Skin of body (tissue), 2 donors: ENCODE results near the gene DOCK2. TPM values are rescaled to one million over a fixed set of nuclear protein-coding genes. Genes with fewer than 3 reads are reported as not detected.
"Not testable (repeated sequence)": the region's sequence is repeated elsewhere in the genome, so short reads cannot be mapped to it uniquely, and the experiment has no call there.

Experiments
- DNase-seq: peaks from one replicate; lab custom pipeline; 2025; lab: John Stamatoyannopoulos, UW
- total RNA-seq: library from RNA; depleted of rRNA; stranded (reverse); fragments of >200 nt; gene quantifications from one replicate; pipeline ENCODE4 v1.2.3, GENCODE V29; 2014

Gene DOCK2
- total RNA-seq, 1 donor from 2014 or later, result 20.6 TPM

DNA sequence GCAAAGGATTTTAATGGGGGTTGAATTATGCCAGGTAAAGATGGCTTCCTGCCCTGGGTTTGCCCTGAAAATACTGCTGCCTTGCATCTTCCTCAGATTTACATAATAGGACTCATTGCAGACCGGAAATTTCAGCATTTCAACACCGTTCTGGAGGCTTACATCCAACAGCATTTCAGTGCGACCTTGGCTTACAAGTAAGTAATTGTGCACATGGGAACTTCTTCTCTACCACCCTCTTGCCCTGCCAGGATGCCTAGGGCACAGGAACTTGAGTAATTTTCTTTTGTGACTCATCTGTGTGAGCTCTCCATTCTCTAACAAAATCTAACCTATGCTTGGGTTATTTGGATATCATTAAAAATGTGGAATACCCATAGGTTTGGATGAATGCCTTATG lies 80.2 kb downstream of the DOCK2 start:
- DNase-seq, result no peak

DNA sequence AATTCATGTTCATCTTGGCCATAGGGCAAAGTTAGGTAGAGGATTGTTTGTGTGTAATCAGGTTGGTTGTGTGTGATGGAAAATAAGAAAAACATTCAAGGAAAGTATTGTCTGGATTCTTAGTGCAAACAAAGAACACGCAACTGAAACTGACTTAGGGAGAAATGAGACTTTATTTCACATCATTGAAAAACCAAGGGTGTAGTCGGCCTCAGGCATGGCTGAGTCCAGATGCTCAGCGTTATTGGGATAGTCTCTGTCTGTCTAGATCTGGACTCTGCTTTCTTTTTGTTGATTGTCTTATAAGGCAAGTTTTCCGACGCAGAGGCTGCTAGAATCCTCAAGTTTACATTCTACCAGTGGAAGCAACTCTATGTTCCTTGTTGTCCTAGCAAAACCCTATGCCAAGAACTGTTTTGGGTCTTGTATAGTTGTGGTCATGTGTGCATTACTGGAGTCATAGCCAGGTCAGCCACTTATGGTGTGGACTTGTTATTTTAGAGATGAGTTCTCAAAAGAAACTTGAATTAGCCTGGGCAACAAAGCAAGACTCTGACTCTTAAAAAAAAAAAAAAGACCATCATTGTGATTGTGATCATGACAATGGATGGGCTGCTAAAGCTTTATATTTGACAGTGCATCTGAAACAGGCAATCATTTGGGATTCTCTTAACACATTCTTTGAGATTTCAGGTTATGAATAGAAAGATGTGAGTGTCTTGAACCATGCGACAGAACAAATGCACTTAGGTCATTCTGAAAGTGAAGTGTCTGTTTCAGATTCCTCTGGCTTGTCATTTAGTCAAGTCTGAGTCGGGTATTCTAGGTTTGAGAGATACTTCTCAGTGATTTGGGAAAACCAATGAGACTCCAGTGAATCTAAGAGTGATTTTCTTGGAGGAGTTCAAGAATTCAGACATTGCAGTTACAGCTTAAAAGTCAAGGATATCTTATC lies 82.6 kb downstream of the DOCK2 start:
- DNase-seq, result no peak

DNA sequence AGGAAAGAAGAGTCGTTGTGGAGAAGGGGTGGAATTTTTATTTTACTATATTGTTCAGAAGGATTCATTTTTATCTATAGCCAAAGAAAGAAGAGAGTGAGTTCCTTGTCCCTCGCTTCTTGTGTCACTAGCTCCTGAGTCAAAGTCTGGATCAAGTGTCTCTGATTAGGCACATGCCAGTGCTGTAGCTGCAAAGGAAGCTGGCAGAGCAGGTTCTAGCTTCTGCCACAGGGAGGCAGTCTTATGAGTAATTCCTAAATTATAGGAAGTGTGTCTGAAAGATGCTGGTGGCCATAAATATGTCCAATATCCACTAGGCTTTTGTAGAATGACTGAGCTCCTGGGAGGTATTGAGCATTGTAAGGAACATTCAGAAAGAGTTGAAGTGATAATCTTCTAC lies 84.7 kb downstream of the DOCK2 start:
- DNase-seq, result no peak

DNA sequence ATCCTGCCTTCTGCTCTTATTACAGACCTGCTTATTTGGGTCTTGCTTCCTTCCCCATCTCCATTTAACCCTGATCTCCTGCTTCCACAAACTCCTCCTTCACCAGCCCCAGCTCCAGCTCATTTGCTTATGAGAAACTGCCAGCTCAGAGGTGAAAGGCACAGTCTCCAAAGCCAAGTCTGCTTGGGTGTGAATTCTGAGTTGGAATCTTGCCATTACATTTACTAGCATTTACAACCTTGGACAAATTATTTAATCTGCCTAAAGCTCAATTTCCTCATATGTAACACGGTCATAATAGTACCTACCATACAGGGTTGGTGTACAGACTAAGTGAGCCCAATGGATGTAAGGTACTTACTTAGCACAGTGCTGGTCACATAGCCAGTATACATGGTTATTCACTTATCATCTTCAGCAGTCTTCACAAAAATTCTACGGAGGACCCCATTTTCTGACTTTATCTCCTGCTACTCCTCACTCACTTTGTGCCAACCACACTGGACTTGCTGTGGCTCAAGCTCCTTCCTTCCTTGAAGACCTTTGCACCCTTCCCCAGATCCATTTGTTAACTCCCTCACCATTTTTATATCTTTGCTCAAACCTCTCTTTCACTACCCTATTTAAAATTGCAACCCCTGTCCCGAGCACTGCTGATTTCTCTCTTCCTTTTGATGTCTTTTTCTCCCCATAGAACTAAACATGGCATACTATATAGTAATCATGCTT lies 86.2 kb downstream of the DOCK2 start:
- no peak for DNase-seq

DNA sequence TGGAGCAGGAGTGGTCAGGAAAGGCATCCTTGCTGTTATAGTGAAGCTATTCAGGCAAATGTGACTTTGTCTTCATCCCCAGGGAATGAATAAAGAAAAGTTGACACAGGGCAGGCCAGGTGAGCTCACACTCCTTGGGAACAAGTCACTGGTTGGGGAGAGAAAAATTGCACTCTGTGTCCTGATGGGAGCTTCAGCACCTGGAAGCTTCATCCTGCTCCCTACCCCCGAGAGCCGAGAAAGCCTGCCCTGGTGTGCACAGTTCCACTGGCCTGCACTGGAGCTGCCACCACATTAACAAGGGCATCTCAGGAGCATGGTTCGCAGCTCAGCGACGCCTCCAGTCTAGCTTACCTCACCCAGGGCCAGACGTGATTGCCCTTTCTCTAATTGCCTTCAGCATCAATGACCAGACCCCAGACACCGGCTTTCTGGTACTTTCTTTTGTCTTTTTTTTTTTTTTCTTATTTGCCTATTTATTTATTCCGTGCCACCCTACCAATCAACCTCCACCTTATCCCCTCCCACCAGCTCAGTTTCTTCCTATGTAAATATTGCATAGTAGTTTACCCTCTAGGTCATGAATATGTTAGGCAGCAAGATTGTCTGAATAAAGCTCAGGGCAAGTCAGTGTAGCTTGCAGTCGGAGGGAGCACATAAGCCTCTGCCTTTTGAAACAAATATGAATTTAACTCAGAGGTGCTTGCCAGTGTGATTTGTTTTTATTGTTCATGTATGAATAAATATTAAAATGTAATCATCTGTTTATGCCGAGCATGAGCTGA lies 87.4 kb downstream of the DOCK2 start:
- DNase-seq, result no peak

DNA sequence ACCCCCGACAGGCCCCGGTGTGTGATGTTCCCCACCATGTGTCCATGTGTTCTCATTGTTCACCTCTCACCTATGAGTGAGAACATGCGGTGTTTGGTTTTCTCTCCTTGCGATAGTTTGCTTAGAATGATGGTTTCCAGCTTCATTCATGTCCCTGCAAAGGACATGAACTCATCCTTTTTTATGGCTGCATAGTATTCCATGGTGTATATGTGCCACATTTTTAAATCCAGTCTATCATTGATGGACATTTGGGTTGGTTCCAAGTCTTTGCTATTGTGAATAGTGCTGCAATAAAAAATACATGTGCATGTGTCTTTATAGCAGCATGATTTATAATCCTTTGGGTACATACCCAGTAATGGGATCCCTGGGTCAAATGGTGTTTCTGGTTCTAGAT lies 88.6 kb downstream of the DOCK2 start:
- DNase-seq, result not testable (repeated sequence)

DNA sequence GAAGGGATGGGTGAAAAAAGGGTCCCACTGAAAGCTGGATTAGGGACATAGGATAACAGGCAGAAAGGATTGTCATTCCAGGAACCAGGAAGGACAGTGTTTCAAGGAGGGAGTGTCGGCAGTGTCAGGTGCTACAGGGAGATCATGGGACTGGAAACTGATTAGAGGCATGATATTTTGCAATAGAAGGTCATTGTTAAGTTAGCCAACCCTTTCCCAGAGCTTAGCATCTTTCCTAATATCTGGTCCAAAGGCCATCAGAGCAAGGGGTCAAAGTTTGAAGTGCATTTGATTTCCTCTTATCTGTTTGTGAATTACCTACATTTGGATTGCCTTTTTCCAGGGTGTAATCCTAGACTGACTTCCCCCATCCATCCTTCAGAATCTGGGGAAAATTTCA lies 91.3 kb downstream of the DOCK2 start:
- DNase-seq, result no peak

DNA sequence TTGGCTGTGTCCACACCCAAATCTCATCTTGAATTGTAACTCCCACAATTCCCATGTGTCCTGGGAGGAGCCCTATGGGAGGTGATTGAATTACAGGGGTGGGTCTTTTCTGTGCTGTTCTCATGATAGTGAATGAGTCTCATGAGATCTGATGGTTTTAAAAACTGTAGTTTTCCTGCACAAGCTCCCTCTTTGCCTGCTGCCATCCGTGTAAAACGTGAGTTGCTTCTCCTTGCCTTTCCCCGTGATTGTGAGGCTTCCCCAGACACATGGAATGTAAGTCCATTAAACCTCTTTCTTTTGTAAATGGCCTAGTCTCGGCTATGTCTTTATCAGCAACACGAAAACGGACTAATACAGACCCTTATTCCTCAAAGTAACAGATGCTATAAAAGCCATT lies 94.1 kb downstream of the DOCK2 start:
- DNase-seq, result no peak

DNA sequence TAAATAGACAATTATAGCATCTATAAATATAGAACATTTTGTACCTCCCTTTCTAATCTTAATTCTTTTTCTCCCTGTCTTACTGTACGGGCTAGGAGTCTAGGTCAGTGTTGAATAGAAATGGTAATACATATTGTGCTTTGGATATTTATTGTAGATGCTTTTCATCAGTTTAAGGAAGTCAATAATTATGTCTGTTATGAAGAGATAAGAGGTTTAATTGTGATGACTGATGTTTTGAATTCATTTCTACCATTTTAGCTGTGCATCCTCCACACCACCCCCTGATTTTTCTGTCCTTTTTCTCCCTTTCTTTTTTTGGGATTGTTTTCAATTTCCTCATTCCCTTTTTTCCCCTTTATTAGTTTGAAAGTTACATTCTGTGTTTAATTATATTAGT lies 95.8 kb downstream of the DOCK2 start:
- no peak for DNase-seq

DNA sequence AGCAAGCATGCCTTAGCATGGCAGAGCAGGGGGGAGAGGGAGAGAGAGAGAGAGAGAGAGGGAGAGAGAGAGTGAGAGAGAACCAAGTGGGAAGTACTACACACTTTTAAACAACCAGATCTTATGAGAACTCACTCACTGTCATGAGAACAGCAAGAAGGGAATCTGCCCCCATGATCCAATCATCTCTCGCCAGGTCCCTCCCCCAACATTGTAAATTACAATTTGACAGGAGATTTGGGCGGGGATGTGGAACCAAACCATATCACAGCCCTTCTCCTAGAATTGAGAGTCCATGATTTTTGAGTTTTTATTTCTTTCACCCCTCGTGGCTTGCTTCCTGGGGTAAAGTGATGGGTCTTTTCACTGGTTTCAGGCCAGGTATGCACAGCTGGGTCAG lies 98.8 kb downstream of the DOCK2 start:
- no peak for DNase-seq

DNA sequence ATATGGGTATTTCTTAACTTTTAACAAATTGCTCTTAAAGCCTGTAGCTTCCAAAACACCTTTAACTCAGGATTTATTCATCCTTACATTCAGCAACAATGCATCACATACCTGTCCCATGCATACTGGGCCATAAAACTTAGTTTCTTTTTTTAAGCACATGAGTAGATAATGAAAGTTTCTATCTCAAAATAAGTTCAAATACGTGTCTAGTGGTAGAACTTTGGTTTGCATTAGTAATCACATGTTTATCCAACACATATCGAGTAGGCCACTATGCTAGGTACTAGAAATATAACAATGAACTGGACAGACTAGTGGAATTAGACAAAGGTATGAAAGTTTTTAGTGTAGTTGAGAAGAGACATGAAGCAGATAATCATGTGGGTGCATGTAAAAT lies 99.6 kb downstream of the DOCK2 start:
- no peak for DNase-seq

DNA sequence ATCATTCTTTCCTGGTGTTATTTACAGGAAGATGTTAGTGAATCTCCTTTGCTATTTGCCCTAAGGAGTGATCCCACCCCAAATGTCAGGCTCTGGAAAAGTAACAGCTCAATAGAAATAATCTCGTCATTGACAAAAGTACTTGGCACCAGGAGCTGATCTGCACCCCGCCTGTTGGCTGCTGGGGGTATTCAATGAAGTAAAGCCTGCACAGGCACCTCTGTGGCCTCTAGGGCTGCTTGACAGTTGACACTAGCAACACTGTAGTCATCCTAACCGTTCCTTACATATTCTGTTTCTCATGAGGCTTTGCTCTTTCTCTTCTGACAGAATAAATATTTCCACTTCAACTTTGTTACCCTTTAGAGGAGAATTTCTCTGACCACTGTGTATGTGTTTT lies 103.4 kb downstream of the DOCK2 start:
- no peak for DNase-seq

DNA sequence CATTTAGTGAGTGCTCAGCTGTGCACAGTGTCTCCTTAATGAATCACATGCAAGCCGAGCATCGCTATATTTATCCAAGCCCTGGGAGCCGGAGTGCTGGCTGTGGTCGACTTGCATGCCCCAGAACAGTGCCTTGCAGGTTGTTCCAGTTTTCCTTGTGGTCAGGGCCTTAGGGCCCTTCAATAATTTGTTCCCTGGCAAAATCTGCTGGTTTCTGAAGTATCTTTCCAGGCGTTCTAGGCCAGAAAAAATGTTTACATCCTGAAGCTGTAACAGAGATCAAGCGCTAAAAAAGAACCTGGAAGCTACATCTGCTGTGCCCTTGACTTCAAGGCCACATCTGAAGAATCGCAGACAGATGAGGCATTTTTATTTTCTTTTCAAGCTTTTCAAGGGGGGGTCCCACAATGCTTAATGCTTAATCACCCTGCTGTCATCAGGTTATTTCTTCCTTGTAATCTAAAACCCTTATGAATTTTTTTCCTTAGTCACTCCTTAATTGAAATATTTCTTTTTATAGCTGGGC lies 105.8 kb downstream of the DOCK2 start:
- DNase-seq, result no peak

DNA sequence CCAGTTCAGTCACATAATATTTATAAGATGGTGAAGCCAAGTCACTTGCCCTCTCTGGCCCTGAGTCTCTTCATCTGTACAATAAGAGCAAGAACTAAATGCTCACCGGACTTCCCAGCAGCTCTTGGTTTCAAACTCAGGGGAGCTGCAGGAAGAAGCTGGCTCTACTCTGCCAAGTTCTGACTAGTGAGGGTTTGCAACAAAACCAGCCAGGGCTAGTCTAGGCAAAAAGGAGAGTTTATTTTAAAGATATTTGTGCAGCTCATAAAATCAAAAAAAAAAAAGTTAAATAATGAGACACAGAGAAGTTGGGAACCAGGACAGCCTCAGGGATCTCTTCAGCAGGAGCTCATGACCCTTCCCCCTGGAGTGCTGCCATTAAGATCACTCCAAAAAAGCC lies 107.3 kb downstream of the DOCK2 start:
- no peak for DNase-seq

DNA sequence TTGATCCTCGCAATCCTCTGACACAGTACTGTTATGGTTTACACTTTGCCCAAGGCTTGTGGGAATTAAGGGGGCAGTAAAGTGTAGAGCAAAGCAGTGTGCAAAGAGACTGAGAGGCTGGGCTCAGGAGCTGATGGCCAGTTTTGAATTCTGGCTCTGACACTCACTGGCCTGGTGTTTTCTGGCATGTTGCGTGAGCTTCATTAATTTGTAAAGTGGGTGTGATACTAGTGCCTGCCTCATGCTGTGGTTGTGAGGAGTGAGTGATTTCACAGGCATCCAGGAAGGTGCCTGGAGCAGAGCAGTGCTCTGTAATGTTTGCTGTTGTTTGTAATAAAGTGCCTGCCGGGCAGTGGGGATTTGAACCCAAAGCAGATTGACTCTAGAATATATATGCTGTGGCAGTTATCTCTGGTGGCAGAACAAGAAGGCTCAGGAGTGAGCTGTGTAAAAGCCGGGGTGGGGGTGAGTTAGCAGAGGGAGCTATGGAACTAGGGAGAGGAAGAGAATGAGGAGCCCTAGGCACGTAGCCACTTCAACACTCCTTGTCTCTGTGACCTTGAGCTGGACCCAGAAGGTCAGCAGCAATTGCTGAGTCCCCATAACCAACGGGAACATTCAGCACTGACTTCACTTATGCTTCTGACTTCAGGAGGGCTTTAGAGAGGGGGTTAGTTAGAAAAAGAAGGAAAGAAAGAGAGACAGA lies 108.5 kb downstream of the DOCK2 start:
- DNase-seq, result no peak

DNA sequence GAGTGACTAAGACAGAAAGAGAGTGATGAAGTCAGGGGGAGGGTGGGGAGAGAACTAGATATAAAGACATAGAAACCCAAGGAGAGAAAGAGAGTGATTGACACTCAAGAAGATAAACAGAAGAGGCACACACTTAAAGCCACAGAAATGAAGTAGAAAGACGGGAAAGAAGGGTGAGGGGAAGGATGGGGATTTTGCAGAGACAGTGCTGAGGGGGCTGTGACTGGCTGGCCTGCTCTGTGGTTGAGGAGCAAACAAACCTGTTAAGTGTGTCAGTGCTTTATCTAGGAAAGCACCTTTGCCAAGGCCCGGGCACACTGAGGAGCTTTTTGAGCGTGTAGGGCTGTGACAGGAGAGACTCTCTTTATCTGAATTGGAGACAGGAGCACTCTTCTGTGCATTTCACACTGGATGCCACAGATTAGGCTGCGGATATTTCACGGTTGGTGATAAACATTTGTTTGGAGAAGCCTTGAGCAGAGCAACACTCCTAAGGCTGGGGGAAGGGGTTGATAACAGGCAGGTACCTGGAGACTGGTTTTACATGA lies 109.1 kb downstream of the DOCK2 start:
- no peak for DNase-seq

DNA sequence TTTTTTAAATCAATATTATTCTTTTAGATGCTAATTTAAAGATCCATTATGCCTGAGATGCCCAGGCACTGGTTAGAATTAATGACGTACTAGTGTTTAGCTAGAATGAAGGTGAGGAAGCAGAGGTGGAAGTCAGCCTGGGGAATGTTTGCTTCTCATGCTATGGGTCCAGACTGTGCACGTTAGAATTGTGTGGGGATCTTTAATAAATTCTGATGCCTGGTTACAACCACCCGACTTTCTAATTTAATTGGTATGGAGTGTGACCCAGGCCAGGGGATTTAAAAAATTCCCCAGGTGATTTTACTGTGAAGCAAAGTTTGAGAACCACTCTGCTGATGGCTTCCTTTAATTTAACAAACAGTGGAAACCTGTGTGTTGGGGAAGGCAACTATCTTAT lies 111.1 kb downstream of the DOCK2 start:
- DNase-seq, result no peak

DNA sequence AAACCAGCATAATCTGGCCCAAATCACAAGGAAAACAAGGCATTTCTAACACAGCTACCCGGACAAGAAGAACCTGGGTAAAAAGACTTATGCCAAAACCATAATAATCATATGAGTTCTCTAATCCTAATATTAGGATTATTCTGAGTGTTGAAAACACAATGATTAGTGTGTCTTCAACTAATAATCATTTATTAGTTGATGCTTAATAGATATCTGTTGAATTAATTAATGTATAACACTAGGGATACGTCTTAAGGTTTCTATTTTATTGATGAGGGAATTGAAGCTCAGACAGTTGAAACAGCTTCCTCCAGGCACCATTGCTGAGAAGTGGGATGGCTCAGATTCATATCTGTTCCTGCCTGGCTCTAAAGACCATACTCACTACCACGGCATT lies 112.2 kb downstream of the DOCK2 start:
- DNase-seq, result no peak

DNA sequence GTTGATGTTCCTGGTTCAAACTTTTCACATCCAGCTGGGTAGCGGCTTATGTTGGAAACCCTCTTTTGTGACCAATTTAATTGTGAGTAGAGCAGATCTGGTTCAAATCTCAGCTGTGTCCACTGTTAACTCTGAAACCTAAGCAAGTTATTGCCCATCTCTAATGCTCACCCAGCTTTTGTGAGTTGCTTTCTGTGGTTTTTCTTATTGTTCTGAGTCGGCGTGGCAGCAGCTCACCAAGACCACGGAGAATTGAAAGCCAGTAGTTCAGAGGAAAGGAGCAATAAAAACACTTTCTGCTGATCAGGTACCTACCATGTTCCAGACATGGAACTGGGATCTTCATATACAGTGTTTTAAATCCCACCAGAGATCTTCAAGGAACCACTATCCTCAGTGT lies 114.4 kb downstream of the DOCK2 start:
- DNase-seq, result no peak

DNA sequence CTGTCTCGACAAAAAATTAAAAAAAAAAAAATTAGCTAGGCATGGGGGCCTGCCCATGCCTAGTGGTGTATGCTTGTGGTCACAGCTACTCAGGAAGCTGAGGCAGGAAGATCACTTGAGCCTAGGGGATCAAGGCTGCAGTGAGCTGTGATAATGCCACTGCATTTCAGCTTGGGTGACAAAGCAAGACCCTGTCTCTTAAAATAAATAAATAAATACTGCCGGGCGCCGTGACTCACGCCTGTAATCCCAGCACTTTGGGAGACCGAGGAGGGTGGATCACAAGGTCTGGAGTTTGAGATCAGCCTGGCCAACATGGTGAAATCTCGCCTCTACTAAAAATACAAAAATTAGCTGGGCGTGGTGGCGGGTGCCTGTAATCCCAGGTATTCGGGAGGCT lies 115.5 kb downstream of the DOCK2 start:
- not testable (repeated sequence) for DNase-seq

DNA sequence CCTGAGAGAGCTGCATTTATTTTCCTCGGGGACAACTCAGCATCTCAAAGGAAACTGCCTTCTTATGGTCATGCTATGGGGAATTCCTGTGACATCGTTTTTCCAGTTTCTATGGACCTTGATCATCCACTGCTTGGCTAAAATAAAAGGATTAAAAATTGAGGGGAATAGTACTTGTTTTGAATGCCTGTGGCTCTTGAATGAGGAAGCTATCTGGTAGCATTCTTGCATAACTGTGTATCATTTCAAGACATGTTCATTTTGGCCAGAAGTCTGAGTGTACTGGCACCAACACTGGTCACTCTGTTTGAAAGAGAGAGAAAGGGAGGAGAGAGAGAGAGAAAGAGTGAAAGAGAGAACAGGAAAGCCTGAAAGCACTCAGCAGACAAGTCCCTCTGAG lies 116.7 kb downstream of the DOCK2 start:
- no peak for DNase-seq
